Activated CD4-positive, alpha-beta T cell treated with anti-CD3 and anti-CD28 coated beads, Interleukin-2, amount 50 U/mL, for 4 hours (primary cell): ENCODE measurements around the gene NPY4R2.
"Not testable (repeated sequence)": the region's sequence is repeated elsewhere in the genome, so short reads cannot be mapped to it uniquely, and the experiment has no call there.

Source experiments
- DNase-seq, 2 experiments: peaks; one replicate each; pipeline ENCODE4 v3.0.0-alpha.2; 2020

The NPY4R2 gene

GRCh38 chr10:47918475-47918874 is at the start of gene NPY4R2:
Gene NPY4R2 (plus strand): TSS chr10:47918662. CDS start chr10:47921988, 3,326 bp downstream.
- DNase-seq = not testable (repeated sequence)

GRCh38 chr10:47870887-47871286 is 47.6 kb upstream of the NPY4R2 start:
- not testable (repeated sequence) for DNase-seq

GRCh38 chr10:47871485-47872180 is 46.8 kb upstream of the NPY4R2 start:
- DNase-seq = not testable (repeated sequence)

GRCh38 chr10:47872236-47872635 is 46.2 kb upstream of the NPY4R2 start:
- DNase-seq = not testable (repeated sequence)

GRCh38 chr10:47884239-47884638 is 34.2 kb upstream of the NPY4R2 start:
- DNase-seq = not testable (repeated sequence)

GRCh38 chr10:47884934-47885333 is 33.5 kb upstream of the NPY4R2 start:
- not testable (repeated sequence) for DNase-seq

- not testable (repeated sequence) for DNase-seq
Observed at GRCh38 chr10:47886356-47886755, 32.1 kb upstream of the NPY4R2 start.

- DNase-seq = not testable (repeated sequence)
Observed at GRCh38 chr10:47886827-47887226, 31.6 kb upstream of the NPY4R2 start.

GRCh38 chr10:47890737-47891136 is 27.7 kb upstream of the NPY4R2 start:
- not testable (repeated sequence) for DNase-seq

GRCh38 chr10:47892494-47893261 is 25.8 kb upstream of the NPY4R2 start:
- DNase-seq = not testable (repeated sequence)

- DNase-seq = not testable (repeated sequence)
Observed at GRCh38 chr10:47894571-47894970, 23.9 kb upstream of the NPY4R2 start.

GRCh38 chr10:47897813-47898212 is 20.6 kb upstream of the NPY4R2 start:
- DNase-seq = not testable (repeated sequence)

- DNase-seq = not testable (repeated sequence)
Observed at GRCh38 chr10:47909333-47909732, 9.1 kb upstream of the NPY4R2 start.

- DNase-seq = not testable (repeated sequence)
Observed at GRCh38 chr10:47910486-47910885, 8.0 kb upstream of the NPY4R2 start.

- DNase-seq = not testable (repeated sequence)
Observed at GRCh38 chr10:47914052-47914451, 4.4 kb upstream of the NPY4R2 start.

- not testable (repeated sequence) for DNase-seq
Observed at GRCh38 chr10:47915849-47916548, 2.5 kb upstream of the NPY4R2 start.

GRCh38 chr10:47920610-47921009 is 2.1 kb downstream of the NPY4R2 start:
- not testable (repeated sequence) for DNase-seq

- DNase-seq = not testable (repeated sequence)
Observed at GRCh38 chr10:47922503-47922902, 4.0 kb downstream of the NPY4R2 start.

- DNase-seq = not testable (repeated sequence)
Observed at GRCh38 chr10:47924628-47925027, 6.2 kb downstream of the NPY4R2 start.

GRCh38 chr10:47927147-47927916 is 8.9 kb downstream of the NPY4R2 start:
- DNase-seq = not testable (repeated sequence)

GRCh38 chr10:47928225-47928624 is 9.8 kb downstream of the NPY4R2 start:
- DNase-seq = not testable (repeated sequence)

GRCh38 chr10:47932824-47933223 is 14.4 kb downstream of the NPY4R2 start:
- DNase-seq = not testable (repeated sequence)
